ENCODE data around the gene NDUFAF8.

DNA sequence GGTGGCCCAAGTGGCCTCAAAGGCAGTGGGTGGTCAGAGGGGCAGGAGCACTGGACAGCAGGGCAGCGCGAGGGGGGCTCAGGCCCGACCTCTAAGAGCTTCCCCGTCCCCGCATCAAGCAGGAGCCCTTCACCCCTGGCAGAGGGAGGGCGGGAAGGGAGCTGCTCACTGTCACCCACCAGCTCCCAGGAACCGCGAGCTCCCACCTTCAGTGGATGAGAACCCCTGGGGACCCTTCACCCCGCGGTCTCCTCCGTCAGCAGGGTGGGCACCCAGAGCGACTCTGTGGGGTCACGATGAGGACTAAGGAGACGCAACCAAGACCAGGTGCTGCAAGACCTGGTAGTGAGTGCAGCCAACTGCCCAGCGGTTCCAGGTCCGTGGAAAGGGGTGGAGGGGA, 30.0 kb upstream of the NDUFAF8 start:
- TF ChIP-seq CTCF (IDR thresholded peaks at IDR 0.05), result no peak
- no peak for TF ChIP-seq EZH2 (IDR thresholded peaks at IDR 0.05; ENCODE audit: borderline replicate concordance, insufficient read depth, low read depth, low read length, poor library complexity, severe bottlenecking)

Measured in B cell (primary cell).